Activated T-helper 2 cell treated with anti-CD3 and anti-CD28 coated beads, Interferon-gamma antibody, Interleukin-2, Interleukin-4, amounts not matched to agents 10 μg/mL and 5 μg/mL and 100 μg/mL, durations not matched to agents 14 hours and 24 hours and 36 hours (primary cell): Measurements from ENCODE around the gene HOXD3. TPM values are rescaled to one million over a fixed set of nuclear protein-coding genes. Genes with fewer than 3 reads are reported as not detected.

Experiments used
- DNase-seq: peaks from one replicate; pipeline ENCODE4 v3.0.0; 2021; ENCODE audit warnings: low spot score
- H3K27ac Mint-ChIP-seq: one replicate; pipeline ENCODE4 v1.8.0; 2021; ENCODE audit warnings: mixed read lengths
- H3K27me3 Mint-ChIP-seq: one replicate; pipeline ENCODE4 v1.8.0; 2021; ENCODE audit warnings: low read depth, mixed read lengths
- H3K36me3 Mint-ChIP-seq: one replicate; pipeline ENCODE4 v1.8.0; 2021; ENCODE audit warnings: low read depth, mixed read lengths
- H3K4me1 Mint-ChIP-seq: one replicate; pipeline ENCODE4 v1.8.0; 2021; ENCODE audit warnings: low read depth, mixed read lengths
- H3K4me3 Mint-ChIP-seq: one replicate; pipeline ENCODE4 v1.8.0; 2021; ENCODE audit warnings: low read depth, mild to moderate bottlenecking, moderate library complexity, mixed read lengths
- H3K9me3 Mint-ChIP-seq: one replicate; pipeline ENCODE4 v1.8.0; 2021; ENCODE audit warnings: mixed read lengths
- intact Hi-C: fragments of 100-400 bp; cut with micrococcal nuclease; formaldehyde crosslinking; loops from one replicate; pipeline ENCODE4 v1.15.1; 2023
- total RNA-seq: library from RNA; stranded (reverse); gene quantifications from 2 replicates; pipeline ENCODE4 v1.2.3, GENCODE V29; 2022

HOXD3 gene
- total RNA-seq, 1 donor from 2014 or later = not detected

DNA sequence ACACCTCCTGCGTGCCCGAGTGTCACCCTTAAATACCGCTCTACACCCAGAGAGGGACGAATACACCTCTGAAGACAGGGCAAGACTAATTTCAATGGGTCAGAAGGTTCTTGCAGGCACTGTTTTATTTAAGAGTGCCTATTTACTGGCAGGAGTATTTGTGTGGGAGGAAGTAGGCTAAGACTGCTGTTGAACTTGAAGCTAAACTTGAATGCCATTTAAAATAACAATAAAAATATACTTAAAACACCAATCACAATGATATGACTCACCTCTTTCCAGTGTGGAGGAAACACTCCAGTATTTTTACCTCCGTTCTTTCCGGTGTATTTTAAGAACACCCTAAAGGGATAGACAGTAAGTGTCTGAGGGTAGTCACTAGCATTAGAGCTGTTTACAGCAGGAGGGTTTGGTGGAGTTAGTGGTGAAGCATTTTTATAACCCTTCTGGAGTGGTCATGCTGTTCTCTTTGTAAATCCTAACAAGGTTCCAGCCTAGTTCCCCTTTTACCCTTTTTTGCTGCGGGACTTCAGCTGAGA lies 21.7 kb downstream of the HOXD3 start:
- Mint-ChIP-seq H3K36me3 (no peaks in the 10 kb centered on the region), H3K27ac (no peak overlapping the region), H3K27me3 (peaks cover 85% of the 10 kb centered on the region), H3K4me3 (no peak overlapping the region), H3K4me1 (peaks cover 8% of the 10 kb centered on the region), H3K9me3 (no peaks in the 10 kb centered on the region)
- DNase-seq = no peak
- intact Hi-C loops = no loop called here

DNA sequence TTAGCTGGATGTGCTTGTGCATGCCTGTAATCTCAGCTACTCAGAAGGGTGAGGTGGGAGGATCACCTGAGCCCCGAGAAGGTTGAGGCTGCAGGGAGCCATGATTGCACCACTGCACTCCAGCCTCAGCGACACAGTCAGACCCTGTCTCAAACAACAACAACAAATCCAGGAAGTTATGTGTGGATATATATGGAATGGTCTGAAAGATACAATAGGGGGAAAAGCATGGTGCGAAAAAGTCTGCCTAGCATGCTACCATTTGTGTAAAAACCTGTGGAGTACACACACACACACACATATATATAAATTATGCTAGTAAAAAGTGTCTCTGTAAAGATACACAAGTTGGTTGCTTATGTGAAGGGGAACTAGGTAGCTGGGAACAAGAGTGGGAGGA lies 24.4 kb downstream of the HOXD3 start:
- intact Hi-C loops = no loop called here

DNA sequence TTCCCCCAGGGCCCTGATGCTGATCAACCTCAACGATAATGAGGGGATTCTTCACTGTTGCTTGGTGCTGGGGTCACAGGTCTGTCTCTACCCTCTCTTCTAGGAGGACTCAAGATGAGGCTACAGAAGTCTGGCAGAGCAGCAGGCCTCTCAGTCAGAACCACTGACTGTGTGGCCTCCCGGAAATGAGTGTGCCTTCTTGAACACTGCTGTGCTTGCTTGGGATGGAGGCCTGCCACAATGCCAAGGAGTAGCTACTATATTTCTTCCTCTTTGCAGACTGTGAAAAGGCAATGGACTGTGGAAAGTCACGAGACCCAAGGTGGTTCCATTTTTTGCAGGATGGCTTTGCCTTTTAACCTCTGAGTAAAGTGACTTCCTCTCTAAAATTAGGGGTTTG lies 25.6 kb downstream of the HOXD3 start:
- Mint-ChIP-seq H3K36me3 (no peaks in the 10 kb centered on the region), H3K27ac (no peak overlapping the region), H3K4me1 (peaks cover 5% of the 10 kb centered on the region), H3K27me3 (peaks cover 74% of the 10 kb centered on the region), H3K4me3 (no peak overlapping the region), H3K9me3 (no peaks in the 10 kb centered on the region)
- DNase-seq = no peak
- intact Hi-C loops = no loop called here

More for the DNA sequence above, 24.4 kb downstream of the HOXD3 start:
- peaks cover 75% of the 10 kb centered on the region for H3K27me3 Mint-ChIP-seq
- H3K4me1 Mint-ChIP-seq = peaks cover 3% of the 10 kb centered on the region
- no peaks in the 10 kb centered on the region for H3K9me3 Mint-ChIP-seq
- H3K27ac Mint-ChIP-seq = no peak overlapping the region
- H3K4me3 Mint-ChIP-seq = no peak overlapping the region
- no peaks in the 10 kb centered on the region for H3K36me3 Mint-ChIP-seq
- no peak for DNase-seq

DNA sequence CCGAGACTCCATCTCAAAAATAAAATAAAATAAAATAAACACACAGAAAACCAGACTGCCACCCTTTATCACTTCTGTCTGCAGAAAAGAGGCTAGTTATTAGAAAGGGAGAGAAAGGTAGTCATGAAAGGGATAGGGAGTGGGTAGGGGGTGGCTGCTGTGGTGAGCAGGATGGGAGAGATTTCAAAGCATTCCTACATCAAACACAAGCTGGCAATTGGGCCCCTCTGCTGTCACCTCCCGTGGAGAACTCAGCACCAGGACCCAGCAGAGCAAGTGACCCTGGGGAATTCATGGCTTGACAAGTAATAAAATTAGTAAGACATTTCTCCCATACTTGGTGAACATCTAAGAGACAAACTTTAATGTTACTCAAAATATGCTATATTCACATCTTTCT lies 27.6 kb downstream of the HOXD3 start:
- intact Hi-C loops = no loop called here
- DNase-seq = no peak
- Mint-ChIP-seq H3K4me1 (peaks cover 10% of the 10 kb centered on the region), H3K27me3 (peaks cover 70% of the 10 kb centered on the region), H3K4me3 (no peak overlapping the region), H3K36me3 (peaks cover 3% of the 10 kb centered on the region), H3K9me3 (no peaks in the 10 kb centered on the region), H3K27ac (no peak overlapping the region)

DNA sequence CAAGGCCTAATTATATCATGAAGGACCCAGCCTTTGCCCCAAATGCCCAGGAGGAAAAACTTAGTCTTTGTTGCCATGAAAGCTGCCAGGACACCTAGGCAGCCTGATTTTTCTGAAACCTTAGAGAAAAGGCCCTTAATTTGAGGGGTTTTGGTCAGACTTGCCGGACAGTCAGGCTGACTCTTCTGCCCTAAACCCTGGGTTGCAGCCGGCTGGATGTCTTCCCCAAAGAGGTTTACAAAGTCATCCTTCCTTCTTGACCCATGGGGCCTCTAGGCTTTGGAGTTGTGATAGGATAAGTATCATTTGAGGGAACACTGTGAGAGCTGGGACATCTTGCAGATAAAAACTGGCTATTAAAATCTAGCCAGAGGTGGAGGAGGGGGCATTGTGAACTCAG lies 28.9 kb downstream of the HOXD3 start:
- Mint-ChIP-seq H3K4me1 (peaks cover 10% of the 10 kb centered on the region), H3K36me3 (peaks cover 3% of the 10 kb centered on the region), H3K27ac (no peak overlapping the region), H3K27me3 (peaks cover 68% of the 10 kb centered on the region), H3K9me3 (no peaks in the 10 kb centered on the region), H3K4me3 (peak overlapping the region; percentile 11)
- DNase-seq = no peak
- intact Hi-C loops = no loop called here

DNA sequence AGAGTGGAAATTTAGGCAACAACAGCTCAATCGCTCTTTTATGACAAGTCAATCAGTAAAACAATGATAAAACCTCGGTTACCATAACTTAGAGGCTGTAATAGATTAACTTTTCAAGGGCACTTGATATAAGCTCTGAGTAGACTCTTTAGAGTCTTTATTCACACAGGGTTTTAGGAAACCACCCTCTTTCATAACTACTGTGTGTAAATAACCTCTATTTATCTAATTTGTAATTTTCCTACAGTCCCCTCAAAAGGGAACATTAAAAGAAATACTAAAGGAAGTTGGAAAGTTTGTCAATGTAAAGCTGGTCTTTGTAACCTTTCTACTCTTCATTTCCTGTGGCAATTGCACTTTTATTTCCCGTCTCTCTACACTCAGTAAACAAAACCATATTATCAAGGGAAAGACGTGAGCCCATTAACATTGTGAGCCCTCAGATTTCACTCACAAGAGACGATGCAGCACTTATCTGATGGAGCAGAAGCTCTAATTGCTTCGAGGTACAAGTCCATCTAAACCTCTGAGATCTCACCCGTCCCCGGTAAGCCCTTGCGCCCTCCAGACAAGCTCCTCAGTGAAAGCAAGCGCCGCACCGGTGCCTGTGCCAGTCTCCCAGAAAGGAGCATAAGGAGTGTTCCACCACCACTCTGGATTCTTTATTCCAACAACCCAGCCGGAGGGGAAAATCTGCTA lies 30.2 kb downstream of the HOXD3 start:
- no peak for DNase-seq
- Mint-ChIP-seq H3K4me3 (peak overlapping the region; percentile 76), H3K27ac (no peak overlapping the region), H3K4me1 (peaks cover 10% of the 10 kb centered on the region), H3K36me3 (peaks cover 3% of the 10 kb centered on the region), H3K27me3 (peaks cover 74% of the 10 kb centered on the region), H3K9me3 (no peaks in the 10 kb centered on the region)
- intact Hi-C loops = no loop called here

DNA sequence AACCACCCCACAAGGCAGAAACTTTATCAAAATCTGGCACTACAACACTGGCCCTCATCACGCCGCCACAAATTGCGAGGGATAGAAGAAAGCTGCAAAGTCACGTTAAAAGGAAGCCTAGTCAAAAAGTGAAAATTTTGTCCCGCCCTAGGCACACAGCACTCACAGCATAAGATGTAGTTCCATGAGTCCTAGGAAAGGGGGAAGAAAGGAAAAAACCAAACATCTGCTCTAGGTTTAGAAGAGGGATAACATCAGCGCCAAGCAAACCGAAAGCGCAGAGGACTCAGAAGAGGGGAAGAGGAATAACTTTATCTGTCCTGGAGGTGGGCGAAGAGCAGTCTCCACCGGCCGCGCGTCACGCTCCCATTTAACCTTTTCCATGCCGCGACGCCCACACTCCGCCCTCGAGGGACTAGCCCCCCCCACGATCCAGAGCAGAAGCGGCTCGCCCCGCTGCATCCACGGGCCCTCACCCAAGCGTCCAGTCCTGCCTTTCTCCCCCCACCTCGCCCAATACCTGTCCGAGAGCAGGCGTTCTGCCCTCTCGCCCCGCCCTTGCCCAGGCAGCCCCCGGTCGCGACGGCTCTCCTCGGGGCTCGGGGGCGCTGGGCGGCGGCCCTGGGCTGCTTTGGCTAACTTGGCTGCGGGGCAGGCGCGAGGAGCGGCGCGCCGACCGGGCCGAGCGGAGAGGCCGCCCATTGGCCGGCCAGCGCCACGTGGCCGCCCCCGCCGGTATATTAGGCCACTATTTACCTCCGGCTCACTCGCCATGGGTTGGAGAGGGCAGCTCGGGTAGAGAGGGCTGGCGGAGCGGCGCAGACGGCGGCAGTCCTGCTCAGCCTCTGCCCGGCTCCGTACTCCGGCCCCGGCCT lies 31.0 kb downstream of the HOXD3 start, which contains the start of gene HOXD1:
TSS of gene HOXD1 (plus strand) at position 770 of the 875 bp plus-strand sequence. CDS start 134 bp downstream, outside the sequence.
- Mint-ChIP-seq H3K4me3 (peak within 1 kb of the TSS; percentile 76), H3K27me3 (peaks cover 74% of the 10 kb centered on the region), H3K36me3 (peaks cover 3% of the 10 kb centered on the region), H3K4me1 (peaks cover 10% of the 10 kb centered on the region), H3K9me3 (no peaks in the 10 kb centered on the region), H3K27ac (no peak within 1 kb of the TSS)
- no peak for DNase-seq
- intact Hi-C loops = loop anchor here (2.0 kb wide), 1 partner anchor 369 kb away; no protein-coding TSS in a partner anchor

DNA sequence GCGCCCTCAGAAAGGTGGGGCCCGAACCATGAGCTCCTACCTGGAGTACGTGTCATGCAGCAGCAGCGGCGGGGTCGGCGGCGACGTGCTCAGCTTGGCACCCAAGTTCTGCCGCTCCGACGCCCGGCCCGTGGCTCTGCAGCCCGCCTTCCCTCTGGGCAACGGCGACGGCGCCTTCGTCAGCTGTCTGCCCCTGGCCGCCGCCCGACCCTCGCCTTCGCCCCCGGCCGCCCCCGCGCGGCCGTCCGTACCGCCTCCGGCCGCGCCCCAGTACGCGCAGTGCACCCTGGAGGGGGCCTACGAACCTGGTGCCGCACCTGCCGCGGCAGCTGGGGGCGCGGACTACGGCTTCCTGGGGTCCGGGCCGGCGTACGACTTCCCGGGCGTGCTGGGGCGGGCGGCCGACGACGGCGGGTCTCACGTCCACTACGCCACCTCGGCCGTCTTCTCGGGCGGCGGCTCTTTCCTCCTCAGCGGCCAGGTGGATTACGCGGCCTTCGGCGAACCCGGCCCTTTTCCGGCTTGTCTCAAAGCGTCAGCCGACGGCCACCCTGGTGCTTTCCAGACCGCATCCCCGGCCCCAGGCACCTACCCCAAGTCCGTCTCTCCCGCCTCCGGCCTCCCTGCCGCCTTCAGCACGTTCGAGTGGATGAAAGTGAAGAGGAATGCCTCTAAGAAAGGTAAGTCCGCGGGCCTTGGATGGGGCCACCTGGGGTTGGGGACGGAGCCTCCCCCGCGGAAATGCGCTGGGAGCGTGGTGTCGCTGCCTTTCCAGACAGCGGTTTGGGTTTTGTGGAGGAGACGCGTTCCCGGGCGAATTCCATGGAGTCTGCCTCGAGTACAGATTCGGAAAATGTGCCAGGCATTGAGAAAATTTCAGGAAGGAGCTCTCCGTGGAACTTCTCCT lies 31.9 kb downstream of the HOXD3 start:
- H3K4me1 Mint-ChIP-seq = peaks cover 10% of the 10 kb centered on the region
- no peaks in the 10 kb centered on the region for H3K9me3 Mint-ChIP-seq
- peak overlapping the region; percentile 33 for H3K4me3 Mint-ChIP-seq
- H3K36me3 Mint-ChIP-seq = peaks cover 3% of the 10 kb centered on the region
- no peak overlapping the region for H3K27ac Mint-ChIP-seq
- H3K27me3 Mint-ChIP-seq = peaks cover 74% of the 10 kb centered on the region
- intact Hi-C loops = loop anchor here (2.0 kb wide), 1 partner anchor 368 kb away; no protein-coding TSS in a partner anchor
- no peak for DNase-seq

DNA sequence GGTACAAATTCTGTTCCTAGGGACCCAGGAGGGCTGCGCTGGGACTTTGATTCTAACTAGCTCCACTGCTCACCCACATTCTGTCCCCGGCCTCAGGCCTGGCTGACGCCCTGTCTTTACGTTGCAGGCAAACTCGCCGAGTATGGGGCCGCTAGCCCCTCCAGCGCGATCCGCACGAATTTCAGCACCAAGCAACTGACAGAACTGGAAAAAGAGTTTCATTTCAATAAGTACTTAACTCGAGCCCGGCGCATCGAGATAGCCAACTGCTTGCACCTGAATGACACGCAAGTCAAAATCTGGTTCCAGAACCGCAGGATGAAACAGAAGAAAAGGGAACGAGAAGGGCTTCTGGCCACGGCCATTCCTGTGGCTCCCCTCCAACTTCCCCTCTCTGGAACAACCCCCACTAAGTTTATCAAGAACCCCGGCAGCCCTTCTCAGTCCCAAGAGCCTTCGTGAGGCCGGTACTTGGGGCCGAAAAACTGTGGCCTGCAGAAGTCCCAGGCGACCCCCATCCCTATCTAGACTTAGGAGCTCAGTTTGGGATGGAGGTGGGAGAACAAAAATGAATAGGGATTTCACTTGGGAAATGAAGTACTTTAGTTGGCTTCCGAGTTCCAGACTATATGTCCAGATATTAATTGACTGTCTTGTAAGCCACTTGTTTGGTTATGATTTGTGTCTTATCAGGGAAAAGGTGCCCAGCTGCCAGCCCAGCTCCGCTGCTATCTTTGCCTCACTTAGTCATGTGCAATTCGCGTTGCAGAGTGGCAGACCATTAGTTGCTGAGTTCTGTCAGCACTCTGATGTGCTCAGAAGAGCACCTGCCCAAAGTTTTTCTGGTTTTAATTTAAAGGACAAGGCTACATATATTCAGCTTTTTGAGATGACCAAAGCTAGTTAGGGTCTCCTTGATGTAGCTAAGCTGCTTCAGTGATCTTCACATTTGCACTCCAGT lies 32.9 kb downstream of the HOXD3 start:
- H3K4me3 Mint-ChIP-seq = no peak overlapping the region
- peaks cover 10% of the 10 kb centered on the region for H3K4me1 Mint-ChIP-seq
- H3K9me3 Mint-ChIP-seq = no peaks in the 10 kb centered on the region
- DNase-seq = no peak
- intact Hi-C loops = loop anchor here (2.0 to 5.0 kb wide), 2 partner anchors 267 to 367 kb away; no protein-coding TSS in a partner anchor
- H3K27me3 Mint-ChIP-seq = peaks cover 74% of the 10 kb centered on the region
- no peak overlapping the region for H3K27ac Mint-ChIP-seq
- peaks cover 3% of the 10 kb centered on the region for H3K36me3 Mint-ChIP-seq

DNA sequence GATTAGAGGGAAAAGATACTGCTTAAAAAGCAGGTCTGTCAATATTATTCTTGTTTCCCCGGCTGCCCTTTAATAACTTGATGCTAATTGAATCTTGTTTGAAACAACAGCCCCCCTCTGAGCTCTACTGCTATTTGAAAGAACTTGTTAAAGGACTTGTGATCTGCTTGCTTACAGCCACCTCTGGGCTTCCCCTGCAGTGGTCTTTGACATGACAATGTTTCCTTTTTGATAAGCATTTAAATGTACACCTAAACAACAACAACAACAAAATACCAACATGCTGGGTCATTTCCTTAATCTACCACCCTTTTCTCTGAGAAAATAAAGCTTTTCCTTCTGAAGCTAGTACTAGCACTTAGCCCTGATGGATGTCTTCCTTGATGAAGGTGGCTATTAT lies 35.2 kb downstream of the HOXD3 start:
- Mint-ChIP-seq H3K9me3 (no peaks in the 10 kb centered on the region), H3K27me3 (peaks cover 66% of the 10 kb centered on the region), H3K36me3 (peaks cover 3% of the 10 kb centered on the region), H3K27ac (no peak overlapping the region), H3K4me1 (peaks cover 8% of the 10 kb centered on the region), H3K4me3 (no peak overlapping the region)
- intact Hi-C loops = loop anchor here (5.0 kb wide), 1 partner anchor 265 kb away; no protein-coding TSS in a partner anchor
- no peak for DNase-seq

DNA sequence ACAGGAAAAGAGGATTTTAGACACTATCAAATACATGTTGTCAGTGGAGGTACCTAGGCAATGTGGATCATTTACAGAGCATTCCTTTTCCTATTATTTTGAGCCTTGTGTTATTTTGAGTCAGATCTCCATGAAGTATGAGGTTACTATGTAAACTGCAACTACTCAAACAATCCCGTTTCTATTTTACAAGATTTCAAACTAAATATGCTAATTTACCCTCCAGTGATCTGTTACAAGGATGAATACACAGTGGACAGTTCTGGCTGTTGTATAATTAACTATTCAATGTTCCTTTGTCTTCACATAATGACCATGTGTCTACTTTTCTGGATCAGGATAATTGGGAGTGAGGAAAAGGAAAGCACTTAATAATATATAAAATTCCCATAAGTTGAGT lies 35.9 kb downstream of the HOXD3 start:
- Mint-ChIP-seq H3K9me3 (no peaks in the 10 kb centered on the region), H3K27ac (no peak overlapping the region), H3K27me3 (peaks cover 64% of the 10 kb centered on the region), H3K4me3 (no peak overlapping the region), H3K36me3 (peaks cover 1% of the 10 kb centered on the region), H3K4me1 (peaks cover 1% of the 10 kb centered on the region)
- intact Hi-C loops = loop anchor here (5.0 kb wide), 1 partner anchor 264 kb away; no protein-coding TSS in a partner anchor
- no peak for DNase-seq
